Nephron progenitor cell (in vitro differentiated cells): ENCODE results near the gene EXTL2.

Experiments
- DNase-seq: peaks from one replicate; pipeline ENCODE4 v3.0.0; 2021
- H3K27ac Mint-ChIP-seq: 2 replicates; pipeline ENCODE4 v1.8.0; 2021; ENCODE audit warnings: mild to moderate bottlenecking, moderate library complexity, mixed read lengths
- H3K27me3 Mint-ChIP-seq: 2 replicates; pipeline ENCODE4 v1.8.0; 2021; ENCODE audit warnings: mild to moderate bottlenecking, low read depth, mixed read lengths; ENCODE audit not compliant: poor library complexity
- H3K36me3 Mint-ChIP-seq: 2 replicates; pipeline ENCODE4 v1.8.0; 2021; ENCODE audit warnings: low read depth, mixed read lengths
- H3K4me1 Mint-ChIP-seq: 2 replicates; pipeline ENCODE4 v1.8.0; 2021; ENCODE audit warnings: mixed read lengths
- H3K4me3 Mint-ChIP-seq: 2 replicates; pipeline ENCODE4 v1.8.0; 2021; ENCODE audit warnings: mild to moderate bottlenecking, moderate library complexity, mixed read lengths
- H3K9me3 Mint-ChIP-seq: 2 replicates; pipeline ENCODE4 v1.8.0; 2021; ENCODE audit warnings: mild to moderate bottlenecking, moderate library complexity, mixed read lengths
- CTCF ChIP-seq: fragments of 200-600 bp; sonication (generic); IDR thresholded peaks from 2 replicates; pipeline ENCODE4 v1.5.0; 2021; ENCODE audit warnings: antibody characterized with exemption

Gene EXTL2

GRCh38 chr1:100874433-100874832 is 20.2 kb downstream of the EXTL2 start:
- Mint-ChIP-seq H3K4me3 (no peak overlapping the region), H3K36me3 (peaks cover 43% of the 10 kb centered on the region), H3K9me3 (no peaks in the 10 kb centered on the region), H3K4me1 (peaks cover 8% of the 10 kb centered on the region), H3K27me3 (no peaks in the 10 kb centered on the region), H3K27ac (no peak overlapping the region)
- no peak for TF ChIP-seq CTCF
- DNase-seq, result no peak

- peaks cover 10% of the 10 kb centered on the region for H3K36me3 Mint-ChIP-seq
- H3K4me1 Mint-ChIP-seq, result peaks cover 4% of the 10 kb centered on the region
- no peak overlapping the region for H3K4me3 Mint-ChIP-seq
- no peaks in the 10 kb centered on the region for H3K27me3 Mint-ChIP-seq
- H3K9me3 Mint-ChIP-seq, result no peaks in the 10 kb centered on the region
- TF ChIP-seq CTCF, result no peak
- DNase-seq, result no peak
- no peak overlapping the region for H3K27ac Mint-ChIP-seq
Observed at GRCh38 chr1:100869996-100870395, 24.6 kb downstream of the EXTL2 start.

- peak; percentile 74 for TF ChIP-seq CTCF
- DNase-seq, result no peak
- Mint-ChIP-seq H3K27me3 (no peaks in the 10 kb centered on the region), H3K36me3 (no peaks in the 10 kb centered on the region), H3K4me3 (no peak overlapping the region), H3K27ac (no peak overlapping the region), H3K4me1 (no peaks in the 10 kb centered on the region), H3K9me3 (no peaks in the 10 kb centered on the region)
Observed at GRCh38 chr1:100868364-100868995, 26.2 kb downstream of the EXTL2 start.

GRCh38 chr1:100866901-100867206 is 27.8 kb downstream of the EXTL2 start:
- Mint-ChIP-seq H3K4me3 (no peak overlapping the region), H3K36me3 (no peaks in the 10 kb centered on the region), H3K9me3 (no peaks in the 10 kb centered on the region), H3K27ac (no peak overlapping the region), H3K27me3 (no peaks in the 10 kb centered on the region), H3K4me1 (no peaks in the 10 kb centered on the region)
- DNase-seq, result no peak
- TF ChIP-seq CTCF, result no peak

- peak; percentile 45 for TF ChIP-seq CTCF
Observed at GRCh38 chr1:100866041-100866900, 28.4 kb downstream of the EXTL2 start.

DNA sequence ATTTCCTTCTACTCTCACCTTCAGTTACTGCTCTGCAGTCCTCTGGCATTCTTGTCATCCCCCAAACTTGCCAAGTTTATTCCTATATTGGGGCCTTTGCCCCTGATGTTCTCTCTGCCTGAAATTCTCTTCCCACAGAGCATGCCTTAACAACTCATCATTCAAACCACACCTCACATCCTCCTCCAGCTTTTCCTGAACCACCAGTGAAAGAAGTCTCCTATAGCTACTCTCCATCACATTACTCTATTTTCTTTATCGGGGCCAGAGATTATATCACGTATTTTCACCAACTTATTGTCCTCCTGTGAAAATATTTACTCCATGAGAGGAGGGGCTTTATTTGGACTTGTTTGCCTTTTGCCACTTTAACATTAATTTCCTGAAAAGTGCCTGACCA is 32.1 kb downstream of the EXTL2 start:
- Mint-ChIP-seq H3K4me3 (no peak overlapping the region), H3K36me3 (no peaks in the 10 kb centered on the region), H3K27ac (no peak overlapping the region), H3K27me3 (peaks cover 6% of the 10 kb centered on the region), H3K9me3 (no peaks in the 10 kb centered on the region), H3K4me1 (peaks cover 3% of the 10 kb centered on the region)
- no peak for TF ChIP-seq CTCF
- DNase-seq, result no peak

More at GRCh38 chr1:100866041-100866900, 28.4 kb downstream of the EXTL2 start:
- Mint-ChIP-seq H3K27me3 (no peaks in the 10 kb centered on the region), H3K4me1 (no peaks in the 10 kb centered on the region), H3K4me3 (no peak overlapping the region), H3K9me3 (no peaks in the 10 kb centered on the region), H3K27ac (no peak overlapping the region), H3K36me3 (no peaks in the 10 kb centered on the region)
- DNase-seq, result no peak
